Upper lobe of left lung (tissue), 6 donors: Measurements from ENCODE around the gene GPR42. TPM values are rescaled to one million over a fixed set of nuclear protein-coding genes. Genes with fewer than 3 reads are reported as not detected.

Source experiments
- ATAC-seq, 2 donors: fragments of 200-7000 bp; cut with Tn5 transposase; one replicate each; pipeline ENCODE4 v1.9.1; 2022; ENCODE audit warnings: mild to moderate bottlenecking in 2 of 2, moderate library complexity in 2 of 2; ENCODE audit not compliant: low FRiP score in 2 of 2
- DNase-seq, 2 donors: peaks; one replicate each; pipeline ENCODE4 v3.0.0-alpha.2; 2019 to 2020
- H3K27ac ChIP-seq, 4 donors: fragments of 200-600 bp; sonication (generic); one replicate each; pipeline ENCODE4 v1.5.1; 2016 to 2019
- H3K27me3 ChIP-seq, 4 donors: fragments of 200-600 bp; sonication (generic); one replicate each; pipeline ENCODE4 v1.5.1; 2017 to 2019
- H3K36me3 ChIP-seq, 4 donors: fragments of 200-600 bp; sonication (generic); one replicate each; pipeline ENCODE4 v1.5.1; 2016 to 2019
- H3K4me1 ChIP-seq, 4 donors: fragments of 200-600 bp; sonication (generic); one replicate each; pipeline ENCODE4 v1.5.1; 2018 to 2019
- H3K4me3 ChIP-seq, 4 donors: fragments of 200-600 bp; sonication (generic); one replicate each; pipeline ENCODE4 v1.5.1; 2017 to 2019; ENCODE audit warnings: mild to moderate bottlenecking in 2 of 4, moderate library complexity in 1 of 4
- H3K9me3 ChIP-seq, 4 donors: fragments of 200-600 bp; sonication (generic); one replicate each; pipeline ENCODE4 v1.5.1; 2018 to 2019
- EP300 ChIP-seq, 4 donors: sonication (generic); formaldehyde crosslinking; IDR thresholded peaks; one replicate each; pipeline ENCODE4 v1.5.1; 2017; ENCODE audit warnings: antibody characterized with exemption in 4 of 4, control low read depth in 2 of 4
- POLR2A ChIP-seq, 4 donors: fragments of 450-650 bp; IDR thresholded peaks; one replicate each; pipeline ENCODE4 v1.5.1; 2016 to 2017; ENCODE audit warnings: antibody characterized with exemption in 4 of 4, mild to moderate bottlenecking in 2 of 4
- POLR2AphosphoS5 ChIP-seq, 2 donors: sonication (generic); formaldehyde crosslinking; IDR thresholded peaks; one replicate each; pipeline ENCODE4 v1.5.1; 2017; ENCODE audit warnings: antibody characterized with exemption in 2 of 2
- WGBS, 2 donors: methylation state at CpG; one replicate each; pipeline ENCODE4 v1.1.5; 2017 to 2018; 5-methylcytosine and 5-hydroxymethylcytosine counted together
- total RNA-seq, 6 donors: library from RNA; depleted of rRNA in 4 of 6; stranded (reverse); fragments of >200 nt in 4 of 6; gene quantifications; one replicate each; pipeline versions ENCODE4 v1.1.0 to v1.2.1, GENCODE V29; 2016 to 2021
- TF ChIP-seq, protein P1 (sequence below), 6 experiments: fragments of 450-650 bp in 4 of 6; fragments of 200-600 bp in 2 of 6; sonication (generic) in 2 of 6; IDR thresholded peaks; one replicate each; pipeline ENCODE4 v1.5.1; 2016 to 2019; ENCODE audit warnings: antibody characterized with exemption in 6 of 6
- donor health status: DM: no; HTN: no; CAD: no; lungs with moderate emphysema.
- donor health status: DM: no; HTN: yes; CAD: no; lungs with severe emphysema.

Gene GPR42
- total RNA-seq, 6 donors from 2014 or later = 0.14 to 0.17 TPM; not detected in 4

DNA sequence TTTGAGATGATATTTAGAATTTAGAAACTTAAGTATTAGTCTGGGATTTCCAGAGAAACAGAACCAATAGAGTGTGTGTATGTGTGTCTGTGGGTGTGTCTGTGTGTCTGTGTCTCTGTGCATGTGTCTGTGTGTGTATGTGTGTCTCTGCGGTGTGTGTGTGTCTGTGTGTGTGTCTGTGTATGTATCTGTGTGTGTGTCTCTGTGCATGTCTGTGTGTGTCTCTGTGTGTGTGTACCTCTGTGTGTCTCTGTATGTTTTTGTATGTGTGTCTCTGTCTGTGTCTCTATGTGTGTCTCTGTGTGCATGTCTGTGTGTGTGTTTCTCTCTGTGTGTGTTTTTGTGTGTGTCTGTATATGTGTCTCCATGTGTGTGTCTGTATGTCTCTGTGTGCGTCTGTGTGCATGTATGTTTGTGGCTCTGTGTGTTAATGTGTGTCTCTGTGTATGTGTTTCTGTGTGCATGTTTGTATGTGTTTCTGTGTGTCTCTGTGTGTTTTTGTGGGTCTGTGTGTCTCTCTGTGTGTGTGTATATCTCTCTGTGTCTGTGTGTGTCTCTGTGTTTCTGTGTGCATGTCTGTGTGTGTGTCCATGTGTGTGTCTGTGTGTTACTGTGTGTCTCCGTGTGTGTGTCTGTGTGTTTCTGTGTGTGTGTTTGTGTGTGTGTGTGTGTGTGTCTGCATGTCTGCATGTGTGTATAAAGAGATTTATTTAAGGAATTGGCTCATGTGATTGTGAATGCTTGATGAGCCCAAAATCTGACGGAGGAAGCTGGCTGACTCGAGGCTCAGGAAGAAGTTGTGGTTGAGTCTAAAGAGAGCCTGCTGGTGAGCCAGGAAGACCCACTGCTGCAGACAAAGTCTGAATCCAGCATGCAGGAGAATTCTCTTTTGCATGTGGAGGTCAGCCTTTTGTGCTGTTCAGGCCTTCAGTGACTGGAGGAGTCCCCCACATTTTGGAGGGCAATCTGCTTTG is 22.2 kb downstream of the GPR42 start:
- TF ChIP-seq, protein P1, sequence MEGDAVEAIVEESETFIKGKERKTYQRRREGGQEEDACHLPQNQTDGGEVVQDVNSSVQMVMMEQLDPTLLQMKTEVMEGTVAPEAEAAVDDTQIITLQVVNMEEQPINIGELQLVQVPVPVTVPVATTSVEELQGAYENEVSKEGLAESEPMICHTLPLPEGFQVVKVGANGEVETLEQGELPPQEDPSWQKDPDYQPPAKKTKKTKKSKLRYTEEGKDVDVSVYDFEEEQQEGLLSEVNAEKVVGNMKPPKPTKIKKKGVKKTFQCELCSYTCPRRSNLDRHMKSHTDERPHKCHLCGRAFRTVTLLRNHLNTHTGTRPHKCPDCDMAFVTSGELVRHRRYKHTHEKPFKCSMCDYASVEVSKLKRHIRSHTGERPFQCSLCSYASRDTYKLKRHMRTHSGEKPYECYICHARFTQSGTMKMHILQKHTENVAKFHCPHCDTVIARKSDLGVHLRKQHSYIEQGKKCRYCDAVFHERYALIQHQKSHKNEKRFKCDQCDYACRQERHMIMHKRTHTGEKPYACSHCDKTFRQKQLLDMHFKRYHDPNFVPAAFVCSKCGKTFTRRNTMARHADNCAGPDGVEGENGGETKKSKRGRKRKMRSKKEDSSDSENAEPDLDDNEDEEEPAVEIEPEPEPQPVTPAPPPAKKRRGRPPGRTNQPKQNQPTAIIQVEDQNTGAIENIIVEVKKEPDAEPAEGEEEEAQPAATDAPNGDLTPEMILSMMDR (IDR thresholded peaks at IDR 0.05) = no peak
- TF ChIP-seq EP300 (IDR thresholded peaks at IDR 0.05) = no peak
- TF ChIP-seq POLR2A (IDR thresholded peaks at IDR 0.05) = no peak
- TF ChIP-seq POLR2AphosphoS5 (IDR thresholded peaks at IDR 0.05) = no peak
- H3K27ac ChIP-seq = no peak overlapping the region
- no peaks in the 10 kb centered on the region for H3K27me3 ChIP-seq
- DNase-seq (no peak), ATAC-seq (no peak)
- H3K4me1 ChIP-seq = peaks cover 0 to 3% (median 0%) of the 10 kb centered on the region in 4 donors
- H3K4me3 ChIP-seq = no peak overlapping the region
- H3K9me3 ChIP-seq = no peaks in the 10 kb centered on the region
- H3K36me3 ChIP-seq = no peaks in the 10 kb centered on the region
- 66 to 68% methylated on average over 5 of the region's 5 CpGs for WGBS, 2 donors

DNA sequence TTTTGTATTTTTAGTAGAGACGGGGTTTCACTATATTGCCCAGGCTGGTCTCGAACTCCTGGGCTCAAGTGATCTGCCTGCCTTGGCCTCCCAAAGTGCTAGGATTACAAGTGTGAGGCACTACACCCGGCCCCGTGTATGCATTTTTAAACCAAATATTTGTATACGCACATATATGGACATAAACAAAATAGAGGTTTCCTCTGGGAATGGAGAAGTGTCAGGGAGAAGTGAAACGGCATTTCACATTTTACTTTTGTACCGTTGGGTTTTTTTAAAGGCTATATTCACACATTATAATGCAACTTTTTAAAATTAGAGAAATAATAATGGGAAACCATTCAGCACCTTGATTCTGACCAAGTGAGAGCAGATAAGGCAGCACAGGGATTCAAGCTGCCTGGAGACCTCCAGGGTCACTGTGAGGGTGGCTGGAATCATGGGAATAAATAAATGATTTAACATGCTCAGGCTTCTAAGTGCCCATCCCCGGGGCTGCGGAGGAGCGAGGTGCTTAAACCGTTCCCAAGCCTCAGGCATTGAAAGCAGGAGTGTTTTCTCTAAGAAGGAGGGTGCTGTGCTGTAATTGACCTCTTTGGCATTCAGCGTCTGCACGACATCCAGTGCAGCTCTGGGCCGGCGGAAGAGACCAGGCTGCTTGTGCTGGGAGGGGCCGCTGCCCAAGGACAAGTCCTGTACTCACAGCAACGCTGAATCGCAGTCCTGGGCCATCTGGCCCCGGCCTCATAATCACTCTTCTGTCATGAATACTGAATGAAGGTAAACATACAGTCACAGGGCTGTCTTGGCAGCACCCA is 24.7 kb downstream of the GPR42 start:
- ATAC-seq = peak in 1 of 2 donors; percentile 16
- TF ChIP-seq, protein P1 (IDR thresholded peaks at IDR 0.05) = no peak
- TF ChIP-seq EP300 (IDR thresholded peaks at IDR 0.05) (no peak), POLR2A (IDR thresholded peaks at IDR 0.05) (no peak), POLR2AphosphoS5 (IDR thresholded peaks at IDR 0.05) (no peak)

DNA sequence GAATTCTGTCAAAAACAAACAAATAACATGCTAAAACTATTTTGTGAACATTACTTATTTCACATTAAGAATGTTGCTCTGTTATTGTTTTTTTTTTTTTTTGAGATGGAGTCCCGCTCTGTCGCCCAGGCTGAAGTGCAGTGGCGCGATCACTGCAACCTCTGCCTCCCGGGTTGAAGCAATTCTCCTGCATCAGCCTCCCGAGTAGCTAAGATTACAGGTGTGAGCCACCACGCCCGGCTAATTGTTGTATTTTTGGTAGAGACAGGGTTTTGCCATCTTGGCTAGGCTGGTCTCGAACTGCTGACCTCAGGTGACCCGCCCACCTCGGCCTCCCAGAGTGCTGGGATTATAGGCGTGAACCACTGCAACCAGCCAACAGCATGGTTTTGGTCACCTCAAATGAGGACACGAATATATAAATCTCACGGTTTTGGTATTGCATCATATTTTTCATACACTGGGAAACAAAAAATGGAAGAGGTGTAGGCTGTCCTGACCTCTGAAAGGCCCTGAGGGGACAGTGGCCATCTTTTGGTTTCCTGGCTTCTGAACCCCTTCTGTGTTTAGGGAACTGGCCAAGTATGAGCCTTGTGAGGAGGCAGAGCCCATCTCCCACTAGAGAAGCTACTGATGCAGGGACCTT is 25.5 kb downstream of the GPR42 start:
- 91 to 92% methylated on average over 14 of the region's 14 CpGs for WGBS, 2 donors
- TF ChIP-seq, protein P1 (IDR thresholded peaks at IDR 0.05) = no peak
- TF ChIP-seq EP300 (IDR thresholded peaks at IDR 0.05) (no peak), POLR2AphosphoS5 (IDR thresholded peaks at IDR 0.05) (no peak), POLR2A (IDR thresholded peaks at IDR 0.05) (no peak)
- H3K4me3 ChIP-seq = no peak overlapping the region
- H3K27me3 ChIP-seq = no peaks in the 10 kb centered on the region
- no peak overlapping the region for H3K27ac ChIP-seq
- no peaks in the 10 kb centered on the region for H3K9me3 ChIP-seq
- no peaks in the 10 kb centered on the region for H3K36me3 ChIP-seq
- ATAC-seq (no peak), DNase-seq (no peak)
- peaks cover 0 to 3% (median 0%) of the 10 kb centered on the region in 4 donors for H3K4me1 ChIP-seq

More for the DNA sequence above, 24.7 kb downstream of the GPR42 start:
- Histone ChIP-seq H3K9me3 (no peaks in the 10 kb centered on the region), H3K36me3 (no peaks in the 10 kb centered on the region), H3K4me3 (no peak overlapping the region), H3K4me1 (peaks cover 0 to 3% (median 0%) of the 10 kb centered on the region in 4 donors), H3K27ac (no peak overlapping the region), H3K27me3 (no peaks in the 10 kb centered on the region)
- 38 to 59% methylated on average over 19 of the region's 19 CpGs for WGBS, 2 donors
- peak; percentile 22 to 43 for DNase-seq

DNA sequence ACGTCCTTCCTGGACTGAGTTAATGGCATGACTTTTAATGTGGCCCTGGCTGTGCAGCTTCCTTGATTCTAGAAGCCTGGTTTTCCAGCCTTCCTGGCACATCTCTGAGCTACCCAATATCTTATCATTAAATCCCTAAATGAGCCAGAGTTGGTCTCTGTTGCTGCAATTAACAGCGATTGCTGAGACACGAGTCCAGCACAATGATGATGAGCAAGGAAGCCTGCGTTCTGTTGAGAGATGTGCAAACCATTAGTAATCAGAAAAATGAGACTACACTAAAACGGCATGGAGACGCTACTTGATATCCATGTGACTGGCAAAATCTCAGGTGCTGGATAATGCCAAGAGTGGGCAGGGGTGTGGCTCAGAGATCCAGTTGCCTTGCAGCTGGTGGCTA is 26.2 kb downstream of the GPR42 start:
- no peak overlapping the region for H3K4me3 ChIP-seq
- no peaks in the 10 kb centered on the region for H3K27me3 ChIP-seq
- peaks cover 0 to 3% (median 0%) of the 10 kb centered on the region in 4 donors for H3K4me1 ChIP-seq
- no peaks in the 10 kb centered on the region for H3K36me3 ChIP-seq
- DNase-seq (no peak), ATAC-seq (no peak)
- no peak overlapping the region for H3K27ac ChIP-seq
- 88% methylated on average over 6 of the region's 6 CpGs for WGBS, 2 donors
- no peaks in the 10 kb centered on the region for H3K9me3 ChIP-seq
- TF ChIP-seq, protein P1 (IDR thresholded peaks at IDR 0.05) = no peak
- TF ChIP-seq POLR2A (IDR thresholded peaks at IDR 0.05) (no peak), POLR2AphosphoS5 (IDR thresholded peaks at IDR 0.05) (no peak), EP300 (IDR thresholded peaks at IDR 0.05) (no peak)
